GM19372 (cell line): ENCODE data around the gene SLC25A42.

Experiments used
- ATAC-seq: cut with Tn5 transposase; IDR thresholded peaks from one replicate; pipeline ENCODE4 v1.9.1; 2021; ENCODE audit warnings: mild to moderate bottlenecking, low read depth, moderate library complexity; ENCODE audit not compliant: unreplicated experiment

SLC25A42 gene

GRCh38 chr19:19155495-19156219 is 91.9 kb downstream of the SLC25A42 start:
- ATAC-seq: peak; percentile 80

- no peak for ATAC-seq
Observed at GRCh38 chr19:19157808-19158207, 94.0 kb downstream of the SLC25A42 start.

GRCh38 chr19:19159534-19159933 is 95.7 kb downstream of the SLC25A42 start:
- ATAC-seq: no peak

GRCh38 chr19:19160461-19161035 is 96.8 kb downstream of the SLC25A42 start:
- ATAC-seq: no peak

- no peak for ATAC-seq
Observed at GRCh38 chr19:19162495-19162894, 98.7 kb downstream of the SLC25A42 start.
